H9 (cell line): Measurements from ENCODE around the gene MAGI1. TPM values are rescaled to one million over a fixed set of nuclear protein-coding genes. Genes with fewer than 3 reads are reported as not detected.

Source experiments
- DNase-seq: peaks from one replicate; pipeline ENCODE4 v3.0.0-alpha.2; 2017
- H2AFZ ChIP-seq: one replicate; pipeline ENCODE4 v1.6.1; 2013; ENCODE audit warnings: mild to moderate bottlenecking, low read length, control low read depth, moderate library complexity
- H2AK5ac ChIP-seq: 2 replicates; pipeline ENCODE4 v1.6.1; 2013; ENCODE audit warnings: low read length, control low read depth, mixed read lengths; ENCODE audit not compliant: insufficient read length
- H2BK120ac ChIP-seq: one replicate; pipeline ENCODE4 v1.6.1; 2013; ENCODE audit warnings: low read depth, mild to moderate bottlenecking, low read length, control low read depth, inconsistent platforms; ENCODE audit not compliant: poor library complexity, severe bottlenecking
- H2BK12ac ChIP-seq: 2 replicates; pipeline ENCODE4 v1.6.1; 2013; ENCODE audit warnings: low read length, control low read depth, mixed read lengths, low read depth; ENCODE audit not compliant: insufficient read length
- H2BK15ac ChIP-seq: 2 replicates; pipeline ENCODE4 v1.6.1; 2013; ENCODE audit warnings: low read depth, low read length, control low read depth
- H2BK20ac ChIP-seq: one replicate; pipeline ENCODE4 v1.6.1; 2013; ENCODE audit warnings: low read depth, mild to moderate bottlenecking, low read length, control low read depth, inconsistent platforms; ENCODE audit not compliant: poor library complexity, severe bottlenecking
- H2BK5ac ChIP-seq: 2 replicates; pipeline ENCODE4 v1.6.1; 2013; ENCODE audit warnings: low read length, control low read depth, mixed read lengths; ENCODE audit not compliant: insufficient read length
- H3K14ac ChIP-seq: 2 replicates; pipeline ENCODE4 v1.6.1; 2013; ENCODE audit warnings: low read length, control low read depth; ENCODE audit not compliant: insufficient read depth
- H3K18ac ChIP-seq: 2 replicates; pipeline ENCODE4 v1.6.1; 2013; ENCODE audit warnings: low read depth, mild to moderate bottlenecking, mixed read lengths, low read length, control low read depth; ENCODE audit not compliant: insufficient read length
- H3K23ac ChIP-seq: 2 replicates; pipeline ENCODE4 v1.6.1; 2013; ENCODE audit warnings: low read length, control low read depth, mixed read lengths, low read depth; ENCODE audit not compliant: insufficient read length
- H3K23me2 ChIP-seq: 2 replicates; pipeline ENCODE4 v1.6.1; 2013; ENCODE audit warnings: low read depth, mild to moderate bottlenecking, mixed read lengths, low read length, control low read depth; ENCODE audit not compliant: insufficient read length, poor library complexity, severe bottlenecking
- H3K27ac ChIP-seq: 2 replicates; pipeline ENCODE4 v1.5.1; 2013; ENCODE audit warnings: low read length, control low read depth, mixed read lengths, low read depth; ENCODE audit not compliant: insufficient read length
- H3K27me3 ChIP-seq: 2 replicates; pipeline ENCODE4 v1.6.1; 2013; ENCODE audit warnings: low read length, control low read depth, inconsistent platforms; ENCODE audit not compliant: insufficient read depth
- H3K4ac ChIP-seq: 2 replicates; pipeline ENCODE4 v1.6.1; 2013; ENCODE audit warnings: low read depth, mild to moderate bottlenecking, control low read depth, inconsistent platforms, low read length, moderate library complexity
- H3K4me1 ChIP-seq: 2 replicates; pipeline ENCODE4 v1.6.1; 2013; ENCODE audit warnings: low read length, control low read depth, inconsistent platforms; ENCODE audit not compliant: insufficient read depth
- H3K4me2 ChIP-seq: 2 replicates; pipeline ENCODE4 v1.6.1; 2013; ENCODE audit warnings: low read length, control low read depth, mixed read lengths; ENCODE audit not compliant: insufficient read length, insufficient read depth
- H3K56ac ChIP-seq: 2 replicates; pipeline ENCODE4 v1.6.1; 2013; ENCODE audit warnings: low read depth, mild to moderate bottlenecking, mixed read lengths, low read length, control low read depth; ENCODE audit not compliant: insufficient read length
- H3K79me1 ChIP-seq: 2 replicates; pipeline ENCODE4 v1.6.1; 2013; ENCODE audit warnings: low read depth, mild to moderate bottlenecking, moderate library complexity, low read length, control low read depth, inconsistent platforms; ENCODE audit not compliant: insufficient read depth, poor library complexity, severe bottlenecking
- H3K79me2 ChIP-seq: 2 replicates; pipeline ENCODE4 v1.6.1; 2013; ENCODE audit warnings: low read length, control low read depth, inconsistent platforms; ENCODE audit not compliant: insufficient read depth
- H3K9ac ChIP-seq: 2 replicates; pipeline ENCODE4 v1.6.1; 2013; ENCODE audit warnings: low read length, control low read depth, mixed read lengths; ENCODE audit not compliant: insufficient read length; ENCODE audit errors: extremely low read depth
- H3K9me3 ChIP-seq: one replicate; pipeline ENCODE4 v1.6.1; 2013; ENCODE audit warnings: low read depth, low read length, inconsistent platforms; ENCODE audit not compliant: control insufficient read depth
- H3T11ph ChIP-seq: one replicate; pipeline ENCODE4 v1.6.1; 2013; ENCODE audit warnings: mild to moderate bottlenecking, low read length, control low read depth, inconsistent platforms
- H4K20me1 ChIP-seq: one replicate; pipeline ENCODE4 v1.6.1; 2013; ENCODE audit not compliant: control insufficient read depth, insufficient read length, insufficient read depth
- H4K5ac ChIP-seq: 2 replicates; pipeline ENCODE4 v1.6.1; 2013; ENCODE audit warnings: low read depth, mild to moderate bottlenecking, mixed read lengths, low read length, control low read depth; ENCODE audit not compliant: insufficient read length
- H4K8ac ChIP-seq: replicated peaks from 2 replicates; pipeline ENCODE4 v1.6.1; 2013; ENCODE audit warnings: low read length, control low read depth, mixed read lengths, low read depth; ENCODE audit not compliant: insufficient read length
- H4K91ac ChIP-seq: 2 replicates; pipeline ENCODE4 v1.6.1; 2013; ENCODE audit warnings: low read depth, mild to moderate bottlenecking, moderate library complexity, mixed read lengths, low read length, control low read depth; ENCODE audit not compliant: insufficient read length
- H3K27ac Mint-ChIP-seq, 3 experiments: 2 replicates in 2 of 3; 3 replicates in 1 of 3; pipeline ENCODE4 v1.8.0; 2020 to 2021; ENCODE audit warnings: mixed read lengths in 3 of 3, mild to moderate bottlenecking in 1 of 3, moderate library complexity in 1 of 3
- H3K27me3 Mint-ChIP-seq: 2 replicates; pipeline ENCODE4 v1.8.0; 2021; ENCODE audit warnings: low read depth, mild to moderate bottlenecking, moderate library complexity, mixed read lengths
- H3K36me3 Mint-ChIP-seq, 3 experiments: 2 replicates in 2 of 3; 3 replicates in 1 of 3; pipeline ENCODE4 v1.8.0; 2020 to 2021; ENCODE audit warnings: low read depth in 3 of 3, mixed read lengths in 3 of 3; ENCODE audit not compliant: insufficient read depth in 1 of 3
- H3K4me1 Mint-ChIP-seq, 2 experiments: 2 replicates each; pipeline ENCODE4 v1.8.0; 2020; ENCODE audit warnings: mixed read lengths in 2 of 2
- H3K4me3 Mint-ChIP-seq, 2 experiments: 2 replicates in 1 of 2; 3 replicates in 1 of 2; pipeline ENCODE4 v1.8.0; 2020 to 2021; ENCODE audit warnings: mild to moderate bottlenecking in 2 of 2, mixed read lengths in 2 of 2, moderate library complexity in 1 of 2
- H3K9me3 Mint-ChIP-seq, 2 experiments: 2 replicates in 1 of 2; 3 replicates in 1 of 2; pipeline ENCODE4 v1.8.0; 2020; ENCODE audit warnings: mild to moderate bottlenecking in 2 of 2, mixed read lengths in 2 of 2, moderate library complexity in 1 of 2
- WGBS: extraction: QIAGEN DNeasy Blood & Tissue Kit; methylation state at CpG from one replicate; pipeline ENCODE4 v1.1.7; 2013; ENCODE audit warnings: missing lambda C conversion rate, low lambda C conversion rate, mixed read lengths; ENCODE audit not compliant: insufficient read length; ENCODE audit errors: extremely low coverage; 5-methylcytosine and 5-hydroxymethylcytosine counted together
- total RNA-seq: library from RNA; stranded (reverse); gene quantifications from 2 replicates; pipeline ENCODE4 v1.2.1, GENCODE V29; 2021
- TF ChIP-seq, protein P1 (sequence below): fragments of 200-600 bp; sonication (generic); conservative IDR thresholded peaks from 3 replicates; pipeline ENCODE4 v1.8.0; 2021; ENCODE audit warnings: antibody characterized with exemption, mild to moderate bottlenecking

MAGI1 gene
- total RNA-seq, 1 experiment from 2014 or later, result 65.7 TPM

DNA sequence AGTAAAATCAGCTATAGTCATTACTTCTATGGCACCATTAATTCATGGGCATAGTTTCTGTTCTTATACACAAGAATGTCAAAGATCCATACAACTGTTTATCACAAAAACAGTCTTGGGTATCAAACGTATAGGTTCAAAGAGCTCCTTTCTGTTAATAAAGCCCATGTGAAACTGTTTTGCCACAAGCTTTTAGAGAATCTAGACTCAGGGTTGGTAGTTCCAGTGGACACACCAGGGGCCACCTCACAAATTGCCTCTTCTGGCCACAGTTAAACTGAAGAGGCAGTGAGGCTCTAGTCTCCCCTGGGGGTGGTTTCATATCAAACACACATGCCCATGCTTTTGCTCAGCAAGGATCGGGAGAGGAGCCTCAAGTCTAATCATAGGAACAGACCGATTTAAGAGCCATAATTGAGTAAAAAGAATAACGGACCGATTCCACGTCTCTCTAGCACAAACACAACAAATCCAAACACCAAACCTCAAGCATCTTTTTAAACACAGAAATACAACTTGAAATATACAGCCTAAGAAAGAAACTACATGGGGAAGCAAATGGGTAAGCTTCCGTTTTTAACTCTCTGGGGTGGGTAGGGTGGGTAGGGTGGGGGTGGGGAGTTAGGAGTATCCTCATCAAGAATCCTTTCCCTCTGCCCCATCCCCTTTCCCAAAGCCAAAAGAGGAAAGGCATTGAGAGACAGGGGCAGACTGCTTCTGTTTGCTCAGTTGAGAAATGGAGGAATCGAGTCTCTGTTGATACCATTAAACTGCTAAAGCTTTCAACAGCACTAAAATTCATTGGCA lies 443.3 kb downstream of the MAGI1 start:
- Histone ChIP-seq H3K18ac (no peak overlapping the region), H4K5ac (no peak overlapping the region), H3K14ac (no peak overlapping the region; the same call in 1 of the 2 replicates), H2AK5ac (no peak overlapping the region), H2BK5ac (no peak overlapping the region), H3K27me3 (no peaks in the 10 kb centered on the region), H4K91ac (no peak overlapping the region), H3K4ac (no peak overlapping the region), H4K8ac (no peak overlapping the region), H3K9ac (peak overlapping the region; percentile 2), H3K4me2 (peak overlapping the region; percentile 93), H2BK15ac (no peak overlapping the region), H3K56ac (no peak overlapping the region), H3K23me2 (peaks cover 8% of the 10 kb centered on the region), H3T11ph (no peak overlapping the region), H2BK120ac (no peak overlapping the region), H2BK20ac (no peak overlapping the region), H3K79me2 (peaks cover 16% of the 10 kb centered on the region; the same call in 1 of the 2 replicates), H2AFZ (no peak overlapping the region), H4K20me1 (no peaks in the 10 kb centered on the region), H3K4me1 (no peaks in the 10 kb centered on the region; the same call in 1 of the 2 replicates), H3K23ac (no peak overlapping the region), H2BK12ac (no peak overlapping the region), H3K79me1 (no peaks in the 10 kb centered on the region), H3K9me3 (no peaks in the 10 kb centered on the region), H3K27ac (no peak overlapping the region)
- Mint-ChIP-seq H3K27ac (peak overlapping the region; percentile 41 to 97 (median 86); a peak in 5 of 7 replicates), H3K9me3 (no peaks in the 10 kb centered on the region), H3K4me3 (peak overlapping the region; percentile 82 to 87), H3K36me3 (no peaks in the 10 kb centered on the region), H3K27me3 (no peaks in the 10 kb centered on the region), H3K4me1 (peaks cover 64 to 66% of the 10 kb centered on the region in 2 experiments)
- no CpG with 5 or more reads among the region's 8 CpGs for WGBS
- TF ChIP-seq, protein P1, sequence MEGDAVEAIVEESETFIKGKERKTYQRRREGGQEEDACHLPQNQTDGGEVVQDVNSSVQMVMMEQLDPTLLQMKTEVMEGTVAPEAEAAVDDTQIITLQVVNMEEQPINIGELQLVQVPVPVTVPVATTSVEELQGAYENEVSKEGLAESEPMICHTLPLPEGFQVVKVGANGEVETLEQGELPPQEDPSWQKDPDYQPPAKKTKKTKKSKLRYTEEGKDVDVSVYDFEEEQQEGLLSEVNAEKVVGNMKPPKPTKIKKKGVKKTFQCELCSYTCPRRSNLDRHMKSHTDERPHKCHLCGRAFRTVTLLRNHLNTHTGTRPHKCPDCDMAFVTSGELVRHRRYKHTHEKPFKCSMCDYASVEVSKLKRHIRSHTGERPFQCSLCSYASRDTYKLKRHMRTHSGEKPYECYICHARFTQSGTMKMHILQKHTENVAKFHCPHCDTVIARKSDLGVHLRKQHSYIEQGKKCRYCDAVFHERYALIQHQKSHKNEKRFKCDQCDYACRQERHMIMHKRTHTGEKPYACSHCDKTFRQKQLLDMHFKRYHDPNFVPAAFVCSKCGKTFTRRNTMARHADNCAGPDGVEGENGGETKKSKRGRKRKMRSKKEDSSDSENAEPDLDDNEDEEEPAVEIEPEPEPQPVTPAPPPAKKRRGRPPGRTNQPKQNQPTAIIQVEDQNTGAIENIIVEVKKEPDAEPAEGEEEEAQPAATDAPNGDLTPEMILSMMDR, result no peak
- no peak for DNase-seq
